ENCODE data around the gene NR2E3. TPM values are rescaled to one million over a fixed set of nuclear protein-coding genes. Genes with fewer than 3 reads are reported as not detected.

NR2E3 gene
- total RNA-seq, 1 donor from 2014 or later, result not detected

GRCh38 chr15:71798641-71799040 is 11.7 kb upstream of the NR2E3 start:
- Histone ChIP-seq H3K79me2 (ENCODE audit: insufficient read depth, low read length) (no peaks in the 10 kb centered on the region), H3K27ac (ENCODE audit: low read depth, low read length) (no peak overlapping the region), H3K4me1 (ENCODE audit: insufficient read depth, low read length) (peaks cover 4% of the 10 kb centered on the region), H3K36me3 (ENCODE audit: insufficient read depth, low read length) (no peaks in the 10 kb centered on the region), H2AFZ (ENCODE audit: low read depth, low read length) (no peak overlapping the region), H3K27me3 (ENCODE audit: insufficient read depth, low read length) (no peaks in the 10 kb centered on the region), H4K20me1 (ENCODE audit: insufficient read depth, low read length) (no peaks in the 10 kb centered on the region), H3K9me3 (ENCODE audit: insufficient read depth, low read depth, low read length) (no peaks in the 10 kb centered on the region), H3K4me3 (ENCODE audit: insufficient read depth, low read depth, low read length) (no peak overlapping the region), H3K9ac (ENCODE audit: low read length) (no peak overlapping the region), H3K4me2 (ENCODE audit: low read length) (no peak overlapping the region)
- TF ChIP-seq, protein P1, sequence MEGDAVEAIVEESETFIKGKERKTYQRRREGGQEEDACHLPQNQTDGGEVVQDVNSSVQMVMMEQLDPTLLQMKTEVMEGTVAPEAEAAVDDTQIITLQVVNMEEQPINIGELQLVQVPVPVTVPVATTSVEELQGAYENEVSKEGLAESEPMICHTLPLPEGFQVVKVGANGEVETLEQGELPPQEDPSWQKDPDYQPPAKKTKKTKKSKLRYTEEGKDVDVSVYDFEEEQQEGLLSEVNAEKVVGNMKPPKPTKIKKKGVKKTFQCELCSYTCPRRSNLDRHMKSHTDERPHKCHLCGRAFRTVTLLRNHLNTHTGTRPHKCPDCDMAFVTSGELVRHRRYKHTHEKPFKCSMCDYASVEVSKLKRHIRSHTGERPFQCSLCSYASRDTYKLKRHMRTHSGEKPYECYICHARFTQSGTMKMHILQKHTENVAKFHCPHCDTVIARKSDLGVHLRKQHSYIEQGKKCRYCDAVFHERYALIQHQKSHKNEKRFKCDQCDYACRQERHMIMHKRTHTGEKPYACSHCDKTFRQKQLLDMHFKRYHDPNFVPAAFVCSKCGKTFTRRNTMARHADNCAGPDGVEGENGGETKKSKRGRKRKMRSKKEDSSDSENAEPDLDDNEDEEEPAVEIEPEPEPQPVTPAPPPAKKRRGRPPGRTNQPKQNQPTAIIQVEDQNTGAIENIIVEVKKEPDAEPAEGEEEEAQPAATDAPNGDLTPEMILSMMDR (IDR thresholded peaks at IDR 0.05; ENCODE audit: insufficient read depth, low read depth, low read length), result no peak
- no peak for TF ChIP-seq EZH2 (IDR thresholded peaks at IDR 0.05; ENCODE audit: insufficient read depth, low read length)
- Mint-ChIP-seq H3K4me1 (ENCODE audit: low read depth, unreplicated experiment) (no peaks in the 10 kb centered on the region), H3K27ac (ENCODE audit: unreplicated experiment) (no peak overlapping the region), H3K4me3 (ENCODE audit: unreplicated experiment) (no peak overlapping the region), H3K27me3 (ENCODE audit: low read depth, unreplicated experiment) (no peaks in the 10 kb centered on the region), H3K9me3 (ENCODE audit: unreplicated experiment) (no peaks in the 10 kb centered on the region), H3K36me3 (ENCODE audit: low read depth, unreplicated experiment) (no peaks in the 10 kb centered on the region)
- FAIRE-seq (no peak), DNase-seq (ENCODE audit: low read depth) (no peak)

DNA sequence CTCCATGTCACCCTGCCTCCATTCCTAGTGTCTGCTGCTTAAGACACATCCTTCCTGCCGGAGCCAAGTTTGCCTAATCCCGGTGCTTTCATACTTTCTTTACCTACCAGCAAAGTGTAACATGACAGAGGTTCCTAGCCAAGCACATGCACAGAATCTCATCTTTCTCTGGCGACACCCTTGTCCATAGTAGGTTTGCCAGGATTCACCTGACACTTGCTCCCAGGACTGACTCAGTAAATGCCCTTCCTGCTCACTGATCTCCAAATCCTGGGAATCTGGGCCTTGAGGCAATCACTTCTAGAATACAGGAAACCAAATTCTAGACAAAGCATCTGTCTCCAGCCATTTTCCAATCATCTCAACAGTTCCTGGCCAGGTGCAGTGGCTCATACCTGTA is 10.2 kb upstream of the NR2E3 start:
- no peak for DNase-seq (ENCODE audit: low read depth)
- H3K27ac Mint-ChIP-seq (ENCODE audit: unreplicated experiment), result no peak overlapping the region

More for the DNA sequence above, 10.2 kb upstream of the NR2E3 start:
- no peak overlapping the region for H3K4me2 ChIP-seq (ENCODE audit: low read length)
- H3K4me1 ChIP-seq (ENCODE audit: insufficient read depth, low read length), result peaks cover 4% of the 10 kb centered on the region
- H4K20me1 ChIP-seq (ENCODE audit: insufficient read depth, low read length), result no peaks in the 10 kb centered on the region
- no peaks in the 10 kb centered on the region for H3K9me3 Mint-ChIP-seq (ENCODE audit: unreplicated experiment)
- no peak overlapping the region for H3K4me3 ChIP-seq (ENCODE audit: insufficient read depth, low read depth, low read length)
- no peaks in the 10 kb centered on the region for H3K36me3 ChIP-seq (ENCODE audit: insufficient read depth, low read length)
- H3K79me2 ChIP-seq (ENCODE audit: insufficient read depth, low read length), result no peaks in the 10 kb centered on the region
- no peak overlapping the region for H3K9ac ChIP-seq (ENCODE audit: low read length)
- H3K36me3 Mint-ChIP-seq (ENCODE audit: low read depth, unreplicated experiment), result no peaks in the 10 kb centered on the region
- no peaks in the 10 kb centered on the region for H3K27me3 ChIP-seq (ENCODE audit: insufficient read depth, low read length)
- peaks cover 6% of the 10 kb centered on the region for H3K4me1 Mint-ChIP-seq (ENCODE audit: low read depth, unreplicated experiment)
- TF ChIP-seq, protein P1 (IDR thresholded peaks at IDR 0.05; ENCODE audit: insufficient read depth, low read depth, low read length), result no peak
- TF ChIP-seq EZH2 (IDR thresholded peaks at IDR 0.05; ENCODE audit: insufficient read depth, low read length), result no peak
- H3K9me3 ChIP-seq (ENCODE audit: insufficient read depth, low read depth, low read length), result no peaks in the 10 kb centered on the region
- H3K27ac ChIP-seq (ENCODE audit: low read depth, low read length), result no peak overlapping the region
- H2AFZ ChIP-seq (ENCODE audit: low read depth, low read length), result no peak overlapping the region
- H3K27me3 Mint-ChIP-seq (ENCODE audit: low read depth, unreplicated experiment), result no peaks in the 10 kb centered on the region
- H3K4me3 Mint-ChIP-seq (ENCODE audit: unreplicated experiment), result no peak overlapping the region
- FAIRE-seq, result no peak

All from astrocyte (in vitro differentiated cells and primary cell).